GM18517 (cell line): ENCODE results near the gene GAPDH.
"Not testable (repeated sequence)": the region's sequence is repeated elsewhere in the genome, so short reads cannot be mapped to it uniquely, and the experiment has no call there.

Experiments
- ATAC-seq: cut with Tn5 transposase; IDR thresholded peaks from one replicate; pipeline ENCODE4 v1.9.1; 2021; ENCODE audit warnings: mild to moderate bottlenecking, moderate library complexity; ENCODE audit not compliant: unreplicated experiment

GAPDH gene

GRCh38 chr12:6558014-6558760, 23.9 kb downstream of the GAPDH start:
- not testable (repeated sequence) for ATAC-seq

DNA sequence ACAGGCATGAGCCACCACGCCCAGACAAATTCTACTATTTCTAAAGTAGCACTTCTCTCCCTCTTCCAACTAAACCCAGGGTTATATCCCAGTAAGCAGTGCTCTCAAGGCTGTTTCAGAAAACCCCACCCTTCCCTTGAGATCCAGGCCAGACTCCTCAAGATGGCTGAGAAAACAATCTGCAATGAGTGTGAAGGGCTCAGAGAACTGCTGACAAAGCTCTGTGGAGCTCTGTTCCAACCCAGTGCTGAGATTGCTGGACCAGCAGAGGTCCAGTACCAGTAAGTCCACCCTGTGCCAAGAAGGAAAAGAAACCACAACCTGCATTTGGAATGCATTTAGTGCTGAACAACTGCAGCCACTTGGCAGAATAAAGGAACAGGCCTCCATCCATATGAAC, 25.2 kb downstream of the GAPDH start:
- ATAC-seq = no peak

GRCh38 chr12:6560501-6561205, 26.3 kb downstream of the GAPDH start:
- no peak for ATAC-seq

GRCh38 chr12:6562881-6563280, 28.6 kb downstream of the GAPDH start:
- ATAC-seq = no peak

GRCh38 chr12:6563448-6564050, 29.2 kb downstream of the GAPDH start:
- no peak for ATAC-seq

DNA sequence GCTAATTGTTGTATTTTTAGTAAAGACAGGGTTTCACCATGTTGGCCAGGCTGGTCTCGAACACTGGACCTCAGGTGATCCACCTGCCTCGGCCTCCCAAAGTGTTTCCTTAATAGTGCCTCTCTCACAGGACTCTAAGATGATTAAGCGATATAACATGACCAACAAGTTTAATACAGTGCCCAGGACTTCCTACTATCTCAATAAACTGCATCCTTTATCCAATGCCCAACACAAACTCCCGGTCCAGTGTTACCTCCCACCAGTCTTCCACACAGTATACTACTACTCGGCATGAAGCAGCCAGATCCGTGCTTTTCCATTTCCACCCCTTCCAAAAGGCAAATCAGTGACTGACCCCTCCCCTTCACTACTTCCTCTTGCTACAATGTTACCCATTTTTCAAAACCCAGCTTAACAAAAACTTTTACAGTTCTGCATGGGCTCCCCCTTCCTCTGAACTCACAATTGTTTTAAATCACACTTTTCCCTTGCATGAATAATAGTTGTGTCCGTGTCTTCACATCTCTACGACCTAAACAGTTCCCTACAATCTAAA, 32.9 kb downstream of the GAPDH start:
- ATAC-seq = no peak

DNA sequence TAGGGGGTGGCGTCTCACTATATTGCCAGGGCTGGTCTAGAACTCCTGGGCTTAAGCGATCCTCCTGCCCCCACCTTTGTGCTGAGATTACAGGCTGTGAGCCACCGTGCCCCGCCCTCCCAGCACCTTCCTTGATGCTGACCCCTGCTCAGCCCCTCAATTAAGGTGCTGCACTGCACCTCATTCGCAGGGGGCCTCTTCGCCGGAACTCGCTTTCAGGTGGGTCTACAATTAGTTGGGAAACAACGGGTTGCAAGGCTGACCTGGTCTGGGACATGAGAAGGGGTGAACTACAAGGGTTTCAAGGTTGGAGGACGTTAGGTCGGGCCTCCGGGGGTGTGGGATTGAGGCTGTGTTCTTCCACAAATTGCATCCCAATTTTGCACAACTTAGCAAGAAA, 35.0 kb downstream of the GAPDH start:
- ATAC-seq = no peak

DNA sequence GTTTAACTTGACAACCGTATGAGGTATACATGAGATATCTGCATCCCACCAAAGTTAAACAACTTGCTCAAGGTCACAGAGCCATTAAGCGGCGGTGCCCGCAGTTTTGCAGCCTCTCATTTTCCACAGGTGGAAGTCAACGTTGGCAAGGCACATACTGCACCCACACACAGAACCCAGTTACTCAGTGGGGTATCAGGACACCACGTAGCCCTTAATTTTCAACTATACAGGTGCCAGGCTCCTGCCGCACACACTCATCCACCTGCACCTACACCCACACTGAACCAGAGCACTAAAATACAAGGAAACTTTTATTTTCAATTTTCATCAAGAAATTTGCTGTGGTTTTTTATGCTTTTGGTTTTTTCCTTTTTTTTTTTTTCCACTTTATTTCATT, 35.5 kb downstream of the GAPDH start:
- no peak for ATAC-seq

DNA sequence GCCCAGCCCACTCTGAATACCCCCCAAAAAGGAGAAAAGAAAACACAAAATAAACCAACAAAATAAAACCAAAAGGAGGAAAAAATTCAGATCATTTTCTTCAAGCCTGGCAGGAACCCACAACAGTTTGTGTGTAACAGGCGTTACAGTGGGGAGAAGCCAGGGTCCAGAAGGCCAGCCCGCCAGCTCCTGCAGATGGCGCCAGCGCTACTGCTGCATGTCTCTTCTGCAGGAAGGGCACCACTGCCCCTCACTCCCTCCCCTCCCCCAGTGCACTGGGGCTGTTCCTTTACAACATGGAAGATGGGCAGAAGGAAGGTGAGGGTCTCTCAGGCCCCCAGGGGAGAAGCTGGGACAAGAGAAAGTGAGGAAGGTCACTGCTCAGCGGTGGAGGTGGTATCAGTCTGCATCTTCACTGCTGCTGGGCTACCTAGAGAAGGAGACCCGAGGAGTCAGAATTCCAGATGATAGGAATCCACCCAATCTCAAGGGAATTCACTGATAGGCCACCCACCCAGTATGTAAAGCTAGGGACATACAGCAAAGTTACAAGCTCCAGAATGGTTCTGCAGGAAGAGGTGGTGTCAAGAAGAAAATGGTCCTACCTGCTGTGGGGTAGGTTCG, 36.1 kb downstream of the GAPDH start:
- ATAC-seq = no peak

DNA sequence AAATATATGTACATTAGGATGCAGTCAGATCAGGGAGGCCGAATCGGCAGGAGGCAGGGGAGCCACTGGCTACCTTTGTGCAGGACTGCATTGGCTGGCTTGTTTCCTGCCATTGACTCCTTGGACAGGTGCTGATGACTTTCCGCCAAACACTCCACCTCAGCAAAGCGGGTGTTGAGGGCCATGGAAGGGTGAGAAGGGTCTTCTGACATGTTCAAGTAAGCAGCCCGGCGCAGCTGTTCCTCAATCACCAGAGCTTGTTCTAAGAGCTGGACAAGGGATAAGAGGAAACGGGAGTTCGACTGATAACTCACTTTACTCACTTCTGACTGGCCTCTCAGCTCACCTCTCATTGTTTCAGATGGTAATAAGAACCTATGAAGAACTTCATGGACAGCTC, 38.7 kb downstream of the GAPDH start:
- no peak for ATAC-seq

- ATAC-seq = no peak
Observed at GRCh38 chr12:6574576-6575295, 40.4 kb downstream of the GAPDH start.

GRCh38 chr12:6575648-6576047, 41.3 kb downstream of the GAPDH start:
- no peak for ATAC-seq

- ATAC-seq = no peak
Observed at GRCh38 chr12:6582196-6582595, 47.9 kb downstream of the GAPDH start.

DNA sequence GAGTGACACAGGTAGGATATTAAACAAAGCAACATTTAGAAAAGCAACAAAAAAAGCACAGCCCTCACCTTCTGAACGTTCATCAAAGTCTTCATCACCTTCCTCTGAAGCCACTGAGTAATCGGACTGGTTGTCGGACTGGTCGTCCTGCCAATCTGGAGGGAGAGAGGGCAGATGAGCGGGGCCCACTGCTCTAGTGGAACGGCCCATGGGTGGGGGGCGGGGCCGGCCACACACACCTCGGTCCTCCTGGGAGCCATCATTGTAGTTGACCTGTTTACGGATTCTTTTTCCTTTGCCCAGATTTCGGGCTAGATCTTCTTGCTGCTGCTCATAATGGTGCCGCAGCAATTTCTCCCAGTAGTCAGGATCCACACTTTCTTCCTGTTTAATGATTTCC, 48.6 kb downstream of the GAPDH start:
- ATAC-seq = no peak

DNA sequence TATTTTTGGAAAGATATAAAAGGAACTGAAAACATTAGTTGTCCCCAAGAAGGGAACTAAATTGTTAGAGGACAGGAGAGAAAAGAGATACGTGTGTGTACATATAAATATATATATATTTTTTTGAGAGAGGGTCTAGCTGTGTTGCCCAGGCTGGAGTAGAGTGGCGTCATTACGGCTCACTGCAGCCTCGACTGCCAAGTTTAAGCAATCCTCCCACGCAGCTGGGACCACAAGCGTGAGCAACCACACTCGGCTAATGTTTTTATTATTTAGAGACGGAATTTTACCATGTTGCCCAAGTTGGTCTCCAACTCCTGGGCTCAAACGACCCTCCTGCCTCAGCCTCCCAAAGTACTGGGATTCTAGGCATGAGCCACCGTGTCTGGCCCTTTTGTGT, 50.0 kb downstream of the GAPDH start:
- ATAC-seq = no peak

GRCh38 chr12:6586569-6586968, 52.3 kb downstream of the GAPDH start:
- not testable (repeated sequence) for ATAC-seq
